ENCODE results near the gene IFT57. TPM values are rescaled to one million over a fixed set of nuclear protein-coding genes. Genes with fewer than 3 reads are reported as not detected.

The IFT57 gene
- total and polyA plus RNA-seq, 2 experiments from 2014 or later: 28.6 to 49.0 TPM

GRCh38 chr3:108123326-108123725, 98.9 kb downstream of the IFT57 start:
- Histone ChIP-seq H3K27me3 (ENCODE audit: insufficient read depth) (no peaks in the 10 kb centered on the region), H3K4me3 (no peak overlapping the region), H3K79me2 (replicated peaks; ENCODE audit: insufficient read depth) (no peaks in the 10 kb centered on the region), H4K20me1 (replicated peaks; ENCODE audit: insufficient read depth) (no peaks in the 10 kb centered on the region), H3K4me1 (ENCODE audit: insufficient read depth) (0 out of 2 replicates have a peak, but pooled peaks cover 3% of the 10 kb centered on the region), H3K9me2 (ENCODE audit: insufficient read depth) (peaks cover 5% of the 10 kb centered on the region; the same call in 1 of the 2 replicates), H2AFZ (no peak overlapping the region), H3K4me2 (no peak overlapping the region), H3K27ac (ENCODE audit: low read depth) (no peak overlapping the region), H3K36me3 (ENCODE audit: insufficient read depth) (no peaks in the 10 kb centered on the region), H3F3A (replicated peaks; ENCODE audit: low read depth) (no peaks in the 10 kb centered on the region)
- H3K36me3 Mint-ChIP-seq (ENCODE audit: low read depth): no peaks in the 10 kb centered on the region
- peaks cover 4% of the 10 kb centered on the region for H3K27me3 Mint-ChIP-seq (ENCODE audit: insufficient read depth, low read depth, poor library complexity)
- H3K4me3 Mint-ChIP-seq: no peak overlapping the region
- DNase-seq (ENCODE audit: low spot score) (no peak), ATAC-seq (no peak)
- no peaks in the 10 kb centered on the region; the same call in 1 of the 3 replicates for H3K9me3 Mint-ChIP-seq
- no peak for TF ChIP-seq NANOG (IDR thresholded peaks at IDR 0.05; ENCODE audit: borderline replicate concordance)
- no peak for TF ChIP-seq ZNF462 (CRISPR knock-in tag; IDR thresholded peaks at IDR 0.05)
- TF ChIP-seq JUNB (IDR thresholded peaks at IDR 0.05; ENCODE audit: unreplicated experiment): no peak
- no peak for TF ChIP-seq POLR2AphosphoS5 (IDR thresholded peaks at IDR 0.05; ENCODE audit: low read depth)
- TF ChIP-seq ZNF114 (CRISPR knock-in tag; IDR thresholded peaks at IDR 0.05): no peak
- no peak for TF ChIP-seq STAT1 (IDR thresholded peaks at IDR 0.05; ENCODE audit: unreplicated experiment)
- TF ChIP-seq REST (IDR thresholded peaks at IDR 0.05; ENCODE audit: unreplicated experiment): no peak
- TF ChIP-seq ZNF331 (CRISPR knock-in tag; IDR thresholded peaks at IDR 0.05; ENCODE audit: low read depth): no peak
- no peak for TF ChIP-seq ETS1 (IDR thresholded peaks at IDR 0.05)
- no peak for TF ChIP-seq CREB1 (CRISPR knock-in tag; IDR thresholded peaks at IDR 0.05; ENCODE audit: low read depth)
- TF ChIP-seq EZH2 (IDR thresholded peaks at IDR 0.05; ENCODE audit: low read depth, unreplicated experiment): no peak
- TF ChIP-seq EZH2phosphoT487 (IDR thresholded peaks at IDR 0.05; ENCODE audit: unreplicated experiment): no peak
- TF ChIP-seq CTCF (conservative IDR thresholded peaks at IDR 0.05; ENCODE audit: low read depth in 2 of 2): no peak
- no peak overlapping the region for H3K27ac Mint-ChIP-seq
- peaks cover 20% of the 10 kb centered on the region for H3K4me1 Mint-ChIP-seq

All from GM23338 (cell line).